Peyer's patch (tissue), 4 donors: Measurements from ENCODE around the gene MAOB.
"Not testable (repeated sequence)": the region's sequence is repeated elsewhere in the genome, so short reads cannot be mapped to it uniquely, and the experiment has no call there.

Source experiments
- CTCF ChIP-seq, 6 experiments: fragments of 450-650 bp in 4 of 6; fragments of 200-600 bp in 2 of 6; sonication (generic) in 1 of 6; IDR thresholded peaks; one replicate each; pipeline ENCODE4 v1.5.1; 2017 to 2019; ENCODE audit warnings: antibody characterized with exemption in 6 of 6, mild to moderate bottlenecking in 3 of 6, moderate library complexity in 1 of 6
- POLR2A ChIP-seq, 2 donors: fragments of 450-650 bp; IDR thresholded peaks; one replicate each; pipeline ENCODE4 v1.5.1; 2017; ENCODE audit warnings: antibody characterized with exemption in 2 of 2, mild to moderate bottlenecking in 2 of 2, moderate library complexity in 2 of 2

- not testable (repeated sequence) for TF ChIP-seq CTCF, POLR2A (IDR thresholded peaks at IDR 0.05)
Observed at GRCh38 chrX:43727254-43727653, 155.0 kb downstream of the MAOB start.
